HEK293 (cell line): Measurements from ENCODE around the gene PRKCE.

Experiments
- ATF2 ChIP-seq: fragments of 450-650 bp; formaldehyde crosslinking; IDR thresholded peaks from 2 replicates; pipeline ENCODE4 v1.5.1; 2016; ENCODE audit warnings: missing biosample characterization, missing genetic modification characterization, low read depth
- HOXD13 ChIP-seq: sonication (generic); formaldehyde crosslinking; IDR thresholded peaks from 2 replicates; pipeline ENCODE4 v1.8.0; 2022; ENCODE audit warnings: missing genetic modification reagents, borderline replicate concordance
- KLF8 ChIP-seq: fragments of 450-650 bp; formaldehyde crosslinking; IDR thresholded peaks from 2 replicates; pipeline ENCODE4 v1.5.1; 2016; ENCODE audit warnings: missing biosample characterization, missing genetic modification characterization
- PRDM10 ChIP-seq: fragments of 450-650 bp; formaldehyde crosslinking; IDR thresholded peaks from 2 replicates; pipeline ENCODE4 v1.5.1; 2016; ENCODE audit warnings: missing biosample characterization, missing genetic modification characterization
- PRDM2 ChIP-seq: fragments of 450-650 bp; formaldehyde crosslinking; IDR thresholded peaks from 2 replicates; pipeline ENCODE4 v1.5.1; 2016; ENCODE audit warnings: missing biosample characterization, missing genetic modification characterization, borderline replicate concordance
- SCRT2 ChIP-seq: fragments of 450-650 bp; formaldehyde crosslinking; IDR thresholded peaks from 2 replicates; pipeline ENCODE4 v1.5.1; 2016; ENCODE audit warnings: missing biosample characterization, missing genetic modification characterization
- WT1 ChIP-seq: fragments of 450-650 bp; formaldehyde crosslinking; IDR thresholded peaks from 2 replicates; pipeline ENCODE4 v1.5.1; 2016; ENCODE audit warnings: missing biosample characterization, missing genetic modification characterization
- ZBTB17 ChIP-seq: fragments of 450-650 bp; formaldehyde crosslinking; IDR thresholded peaks from 2 replicates; pipeline ENCODE4 v1.5.1; 2016; ENCODE audit warnings: missing biosample characterization, missing genetic modification characterization
- ZBTB7A ChIP-seq: fragments of 450-650 bp; formaldehyde crosslinking; IDR thresholded peaks from 2 replicates; pipeline ENCODE4 v1.5.1; 2016; ENCODE audit warnings: low read depth, missing biosample characterization, missing genetic modification characterization
- ZNF10 ChIP-seq: fragments of 450-650 bp; formaldehyde crosslinking; IDR thresholded peaks from 2 replicates; pipeline ENCODE4 v1.5.1; 2017; ENCODE audit warnings: missing biosample characterization, missing genetic modification characterization
- ZNF19 ChIP-seq: fragments of 450-650 bp; formaldehyde crosslinking; IDR thresholded peaks from 2 replicates; pipeline ENCODE4; 2016; ENCODE audit warnings: missing biosample characterization, missing genetic modification characterization, low read depth
- ZNF23 ChIP-seq: fragments of 450-650 bp; formaldehyde crosslinking; IDR thresholded peaks from 2 replicates; pipeline ENCODE4 v1.5.1; 2016; ENCODE audit warnings: missing biosample characterization, missing genetic modification characterization, borderline replicate concordance
- ZNF341 ChIP-seq: fragments of 450-650 bp; formaldehyde crosslinking; IDR thresholded peaks from 2 replicates; pipeline ENCODE4; 2016; ENCODE audit warnings: low read depth, missing biosample characterization, missing genetic modification characterization
- ZNF350 ChIP-seq: fragments of 450-650 bp; formaldehyde crosslinking; IDR thresholded peaks from 2 replicates; pipeline ENCODE4 v1.5.0; 2017; ENCODE audit warnings: missing biosample characterization, mild to moderate bottlenecking, missing genetic modification characterization
- ZNF449 ChIP-seq: fragments of 450-650 bp; formaldehyde crosslinking; IDR thresholded peaks from 2 replicates; pipeline ENCODE4 v1.5.1; 2017; ENCODE audit warnings: missing biosample characterization, mild to moderate bottlenecking, missing genetic modification characterization, moderate library complexity
- ZNF561 ChIP-seq: fragments of 450-650 bp; IDR thresholded peaks from 2 replicates; pipeline ENCODE4 v1.5.1; 2018; ENCODE audit warnings: missing biosample characterization, missing genetic modification characterization, borderline replicate concordance
- ZNF610 ChIP-seq: fragments of 450-650 bp; formaldehyde crosslinking; IDR thresholded peaks from 2 replicates; pipeline ENCODE4 v1.5.1; 2016; ENCODE audit warnings: missing biosample characterization, missing genetic modification characterization, borderline replicate concordance
- ZNF621 ChIP-seq: fragments of 450-650 bp; formaldehyde crosslinking; IDR thresholded peaks from 2 replicates; pipeline ENCODE4 v1.5.1; 2017; ENCODE audit warnings: missing biosample characterization, missing genetic modification characterization
- ZNF664 ChIP-seq: fragments of 450-650 bp; formaldehyde crosslinking; IDR thresholded peaks from 2 replicates; pipeline ENCODE4 v1.5.1; 2016; ENCODE audit warnings: missing biosample characterization, missing genetic modification characterization
- TF ChIP-seq, protein P1 (sequence below): fragments of 450-650 bp; formaldehyde crosslinking; IDR thresholded peaks from 2 replicates; pipeline ENCODE4 v1.5.1; 2016; ENCODE audit warnings: missing biosample characterization, missing genetic modification characterization
- TF ChIP-seq, protein P2 (sequence below): fragments of 450-650 bp; formaldehyde crosslinking; IDR thresholded peaks from 2 replicates; pipeline ENCODE4 v1.5.1; 2016; ENCODE audit warnings: missing biosample characterization, missing genetic modification characterization
- TF ChIP-seq, protein P3 (sequence below): fragments of 450-650 bp; formaldehyde crosslinking; IDR thresholded peaks from 2 replicates; pipeline ENCODE4 v1.5.1; 2016; ENCODE audit warnings: missing biosample characterization, missing genetic modification characterization

PRKCE gene

DNA sequence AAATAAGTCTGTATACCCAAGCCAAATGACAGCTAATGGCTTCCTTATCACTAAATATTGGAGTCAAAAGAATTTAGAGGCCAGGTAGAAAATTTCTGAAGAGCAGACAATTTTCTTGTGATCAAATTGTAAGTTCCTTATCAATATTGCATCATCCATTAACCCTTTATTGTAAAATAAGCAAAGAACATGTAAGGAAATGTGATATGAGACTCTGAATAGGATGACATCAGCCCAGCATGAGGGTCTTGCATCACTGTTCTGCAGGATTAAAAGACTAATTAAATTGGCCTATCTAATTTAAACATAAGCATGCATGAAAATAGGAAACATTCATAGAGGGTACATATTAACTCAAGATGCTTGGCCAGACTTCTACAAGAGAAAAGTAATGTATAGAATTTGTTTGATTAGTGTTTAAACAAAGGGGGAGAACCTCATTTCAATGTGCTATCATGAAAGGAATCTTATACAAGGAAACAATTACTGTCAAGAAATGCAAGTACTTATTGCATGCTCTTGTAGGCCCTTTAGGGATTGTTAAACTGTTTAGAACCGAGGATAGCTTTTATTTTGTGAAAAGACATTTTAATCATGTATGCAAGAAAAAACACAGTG is 302.9 kb downstream of the PRKCE start (continued):
- TF ChIP-seq ZNF449 (tag by site-specific recombination) (no peak), ZNF341 (no peak), ZNF23 (tag by site-specific recombination) (no peak), PRDM10 (tag by site-specific recombination) (no peak), ZBTB7A (tag by site-specific recombination) (no peak), ZNF561 (no peak), ZNF621 (tag by site-specific recombination) (no peak), HOXD13 (CRISPR knock-in tag) (no peak), ZNF350 (tag by site-specific recombination) (no peak), ZBTB17 (peak; percentile 54; the same call in 1 of the 2 replicates), ZNF10 (tag by site-specific recombination) (no peak), ZNF610 (tag by site-specific recombination) (no peak), ZNF664 (peak; percentile 97), WT1 (tag by site-specific recombination) (no peak), KLF8 (tag by site-specific recombination) (no peak), ZNF19 (tag by site-specific recombination) (no peak), PRDM2 (no peak), ATF2 (tag by site-specific recombination) (peak; percentile 64; the same call in 1 of the 2 replicates), SCRT2 (no peak)
- TF ChIP-seq, protein P1, sequence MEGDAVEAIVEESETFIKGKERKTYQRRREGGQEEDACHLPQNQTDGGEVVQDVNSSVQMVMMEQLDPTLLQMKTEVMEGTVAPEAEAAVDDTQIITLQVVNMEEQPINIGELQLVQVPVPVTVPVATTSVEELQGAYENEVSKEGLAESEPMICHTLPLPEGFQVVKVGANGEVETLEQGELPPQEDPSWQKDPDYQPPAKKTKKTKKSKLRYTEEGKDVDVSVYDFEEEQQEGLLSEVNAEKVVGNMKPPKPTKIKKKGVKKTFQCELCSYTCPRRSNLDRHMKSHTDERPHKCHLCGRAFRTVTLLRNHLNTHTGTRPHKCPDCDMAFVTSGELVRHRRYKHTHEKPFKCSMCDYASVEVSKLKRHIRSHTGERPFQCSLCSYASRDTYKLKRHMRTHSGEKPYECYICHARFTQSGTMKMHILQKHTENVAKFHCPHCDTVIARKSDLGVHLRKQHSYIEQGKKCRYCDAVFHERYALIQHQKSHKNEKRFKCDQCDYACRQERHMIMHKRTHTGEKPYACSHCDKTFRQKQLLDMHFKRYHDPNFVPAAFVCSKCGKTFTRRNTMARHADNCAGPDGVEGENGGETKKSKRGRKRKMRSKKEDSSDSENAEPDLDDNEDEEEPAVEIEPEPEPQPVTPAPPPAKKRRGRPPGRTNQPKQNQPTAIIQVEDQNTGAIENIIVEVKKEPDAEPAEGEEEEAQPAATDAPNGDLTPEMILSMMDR: no peak
- TF ChIP-seq, protein P2, sequence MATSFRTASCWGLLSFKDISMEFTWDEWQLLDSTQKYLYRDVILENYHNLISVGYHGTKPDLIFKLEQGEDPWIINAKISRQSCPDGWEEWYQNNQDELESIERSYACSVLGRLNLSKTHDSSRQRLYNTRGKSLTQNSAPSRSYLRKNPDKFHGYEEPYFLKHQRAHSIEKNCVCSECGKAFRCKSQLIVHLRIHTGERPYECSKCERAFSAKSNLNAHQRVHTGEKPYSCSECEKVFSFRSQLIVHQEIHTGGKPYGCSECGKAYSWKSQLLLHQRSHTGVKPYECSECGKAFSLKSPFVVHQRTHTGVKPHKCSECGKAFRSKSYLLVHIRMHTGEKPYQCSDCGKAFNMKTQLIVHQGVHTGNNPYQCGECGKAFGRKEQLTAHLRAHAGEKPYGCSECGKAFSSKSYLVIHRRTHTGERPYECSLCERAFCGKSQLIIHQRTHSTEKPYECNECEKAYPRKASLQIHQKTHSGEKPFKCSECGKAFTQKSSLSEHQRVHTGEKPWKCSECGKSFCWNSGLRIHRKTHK (tag by site-specific recombination): no peak
- TF ChIP-seq, protein P3, sequence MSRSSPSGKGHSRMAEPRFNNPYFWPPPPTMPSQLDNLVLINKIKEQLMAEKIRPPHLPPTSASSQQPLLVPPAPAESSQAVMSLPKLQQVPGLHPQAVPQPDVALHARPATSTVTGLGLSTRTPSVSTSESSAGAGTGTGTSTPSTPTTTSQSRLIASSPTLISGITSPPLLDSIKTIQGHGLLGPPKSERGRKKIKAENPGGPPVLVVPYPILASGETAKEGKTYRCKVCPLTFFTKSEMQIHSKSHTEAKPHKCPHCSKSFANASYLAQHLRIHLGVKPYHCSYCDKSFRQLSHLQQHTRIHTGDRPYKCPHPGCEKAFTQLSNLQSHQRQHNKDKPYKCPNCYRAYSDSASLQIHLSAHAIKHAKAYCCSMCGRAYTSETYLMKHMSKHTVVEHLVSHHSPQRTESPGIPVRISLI (tag by site-specific recombination): no peak
